Measurements from ENCODE around the gene C1QTNF4.

The C1QTNF4 gene

GRCh38 chr11:47593492-47593933, 698 bp downstream of the C1QTNF4 start:
- TF ChIP-seq, protein P1, sequence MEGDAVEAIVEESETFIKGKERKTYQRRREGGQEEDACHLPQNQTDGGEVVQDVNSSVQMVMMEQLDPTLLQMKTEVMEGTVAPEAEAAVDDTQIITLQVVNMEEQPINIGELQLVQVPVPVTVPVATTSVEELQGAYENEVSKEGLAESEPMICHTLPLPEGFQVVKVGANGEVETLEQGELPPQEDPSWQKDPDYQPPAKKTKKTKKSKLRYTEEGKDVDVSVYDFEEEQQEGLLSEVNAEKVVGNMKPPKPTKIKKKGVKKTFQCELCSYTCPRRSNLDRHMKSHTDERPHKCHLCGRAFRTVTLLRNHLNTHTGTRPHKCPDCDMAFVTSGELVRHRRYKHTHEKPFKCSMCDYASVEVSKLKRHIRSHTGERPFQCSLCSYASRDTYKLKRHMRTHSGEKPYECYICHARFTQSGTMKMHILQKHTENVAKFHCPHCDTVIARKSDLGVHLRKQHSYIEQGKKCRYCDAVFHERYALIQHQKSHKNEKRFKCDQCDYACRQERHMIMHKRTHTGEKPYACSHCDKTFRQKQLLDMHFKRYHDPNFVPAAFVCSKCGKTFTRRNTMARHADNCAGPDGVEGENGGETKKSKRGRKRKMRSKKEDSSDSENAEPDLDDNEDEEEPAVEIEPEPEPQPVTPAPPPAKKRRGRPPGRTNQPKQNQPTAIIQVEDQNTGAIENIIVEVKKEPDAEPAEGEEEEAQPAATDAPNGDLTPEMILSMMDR (IDR thresholded peaks at IDR 0.05; ENCODE audit: low read depth, low read length, missing control alignments): no peak
- no peak for DNase-seq (ENCODE audit: low read depth)
- H3K4me3 ChIP-seq (ENCODE audit: low read depth, low read length): no peak overlapping the region

DNA sequence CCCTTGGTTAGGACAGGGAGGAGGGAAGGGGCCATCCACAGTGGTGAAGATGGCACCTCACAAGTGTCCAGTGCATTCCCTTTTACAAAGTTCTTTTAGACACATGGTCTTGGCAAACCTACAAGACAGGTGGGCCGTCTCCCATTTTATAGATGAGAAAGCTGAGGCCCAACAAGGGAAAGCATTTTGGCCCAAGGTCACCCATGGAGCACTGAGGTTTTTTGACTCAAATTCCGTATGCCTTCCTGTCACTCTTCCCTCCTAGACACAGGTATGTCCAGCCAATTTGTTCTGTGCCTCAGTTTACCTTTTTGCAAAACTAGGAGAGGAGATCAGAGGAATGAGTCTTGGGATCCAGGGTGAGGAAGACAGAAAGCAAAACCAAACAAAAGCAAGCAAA, 1.2 kb downstream of the C1QTNF4 start:
- no peak for DNase-seq (ENCODE audit: low read depth)
- no peak overlapping the region for H3K4me3 ChIP-seq (ENCODE audit: low read depth, low read length)
- TF ChIP-seq, protein P1 (IDR thresholded peaks at IDR 0.05; ENCODE audit: low read depth, low read length, missing control alignments): no peak

DNA sequence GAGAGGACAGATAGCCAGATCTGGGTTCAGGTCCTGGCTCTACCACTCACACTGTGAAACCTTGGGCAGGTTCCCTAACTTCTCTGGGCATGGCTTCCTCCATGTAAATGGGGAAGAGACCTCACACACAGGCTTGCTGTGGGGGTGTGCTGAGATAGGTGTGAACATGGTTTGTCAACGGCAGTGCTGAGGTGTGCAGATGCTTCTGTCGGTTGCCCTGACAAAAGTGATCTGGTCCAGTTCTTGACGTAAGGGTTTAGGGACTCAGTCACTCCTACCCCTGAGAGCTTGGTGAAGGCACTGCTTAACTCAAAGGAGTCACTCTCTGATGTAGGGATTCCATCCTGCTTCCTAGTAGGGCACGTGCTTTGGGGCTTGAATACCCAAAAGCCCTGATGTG, 2.0 kb downstream of the C1QTNF4 start:
- no peak for DNase-seq (ENCODE audit: low read depth)
- no peak overlapping the region for H3K4me3 ChIP-seq (ENCODE audit: low read depth, low read length)
- TF ChIP-seq, protein P1 (IDR thresholded peaks at IDR 0.05; ENCODE audit: low read depth, low read length, missing control alignments): no peak

DNA sequence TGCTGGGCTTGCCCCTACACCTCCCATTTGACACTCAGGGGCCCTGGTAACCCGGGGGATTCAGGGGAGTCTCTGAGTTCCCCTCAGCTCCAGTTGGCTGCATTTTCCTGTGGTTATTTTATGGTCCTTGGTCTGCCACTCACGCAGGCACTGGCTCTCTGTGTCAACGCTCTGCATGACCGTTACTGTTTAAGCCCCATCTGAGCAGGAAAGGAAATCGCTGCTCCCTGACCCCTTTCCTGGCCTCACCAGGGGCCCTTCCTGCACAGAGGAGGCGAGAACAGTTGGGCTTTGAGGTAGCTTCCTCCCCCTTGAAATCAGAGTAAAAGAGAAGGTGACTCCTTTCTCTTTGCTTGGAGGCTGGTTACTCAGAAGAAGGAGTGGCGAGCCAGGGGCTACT, 2.4 kb downstream of the C1QTNF4 start:
- TF ChIP-seq, protein P1 (IDR thresholded peaks at IDR 0.05; ENCODE audit: low read depth, low read length, missing control alignments): no peak
- H3K4me3 ChIP-seq (ENCODE audit: low read depth, low read length): no peak overlapping the region
- no peak for DNase-seq (ENCODE audit: low read depth)

DNA sequence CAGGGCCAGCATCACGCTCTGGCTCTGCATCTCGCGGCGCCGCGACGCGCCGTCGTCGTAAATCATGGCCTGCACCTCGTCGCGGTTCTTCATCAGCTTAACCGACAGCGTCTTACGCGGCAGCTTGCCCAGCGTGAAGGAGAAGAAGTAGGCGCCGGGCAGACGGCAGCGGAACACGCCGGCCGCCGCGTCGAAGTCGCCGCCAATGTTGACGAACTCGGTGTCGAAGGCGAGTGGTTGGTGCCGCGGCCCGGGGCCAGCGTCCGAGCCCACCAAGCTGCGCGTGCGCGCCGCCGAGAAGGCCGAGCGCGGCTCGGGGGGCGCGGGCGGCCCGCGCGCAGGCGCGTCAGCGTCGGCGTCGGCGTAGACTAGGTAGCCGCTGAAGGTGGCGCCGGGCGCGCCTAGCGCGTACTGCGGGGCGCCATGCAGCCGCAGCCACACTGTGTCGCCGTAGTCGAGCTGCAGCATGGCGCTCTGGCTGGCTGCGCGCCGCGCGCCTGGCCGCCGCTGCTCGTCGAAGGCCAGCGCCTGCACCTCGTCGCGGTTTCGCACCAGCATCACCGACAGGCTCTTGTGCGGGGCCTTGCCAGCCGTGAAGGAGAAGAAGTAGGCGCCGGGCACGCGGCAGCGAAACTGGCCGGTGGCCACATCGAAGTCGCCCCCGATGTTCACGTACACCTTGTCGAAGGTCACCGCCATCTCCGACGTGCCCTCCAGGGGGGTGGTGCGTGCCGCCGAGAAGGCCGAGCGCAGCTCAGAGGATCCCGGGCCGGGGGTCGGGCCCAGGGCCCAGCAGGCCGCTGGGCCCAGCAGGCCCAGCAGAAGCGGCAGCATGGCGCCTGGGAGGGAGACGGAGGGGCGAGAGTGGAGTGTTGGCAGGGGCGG, 4.0 kb downstream of the C1QTNF4 start:
- DNase-seq (ENCODE audit: low read depth): no peak
- TF ChIP-seq, protein P1 (IDR thresholded peaks at IDR 0.05; ENCODE audit: low read depth, low read length, missing control alignments): no peak

DNA sequence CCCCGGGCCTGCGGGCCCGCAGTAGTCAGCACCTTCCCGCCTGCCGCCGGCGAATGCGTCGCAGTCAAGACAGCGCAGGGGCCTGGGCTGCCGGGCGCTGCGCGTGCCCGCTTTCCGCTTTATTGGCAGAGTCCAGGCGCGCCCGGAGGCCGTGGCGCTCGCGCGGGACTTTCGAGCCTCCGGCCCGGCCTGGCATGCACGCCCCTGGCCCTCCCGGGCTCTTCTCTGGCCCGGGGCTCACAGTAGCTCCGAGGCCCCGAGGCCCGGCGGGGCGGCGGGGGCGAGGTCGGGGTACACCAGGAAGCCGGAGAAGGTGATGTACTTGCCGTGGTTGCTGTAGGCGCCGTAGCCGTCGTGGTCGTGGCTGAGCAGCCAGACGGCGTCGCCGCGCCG, 4.6 kb downstream of the C1QTNF4 start:
- TF ChIP-seq, protein P1 (IDR thresholded peaks at IDR 0.05; ENCODE audit: low read depth, low read length, missing control alignments): no peak
- no peak overlapping the region for H3K4me3 ChIP-seq (ENCODE audit: low read depth, low read length)
- no peak for DNase-seq (ENCODE audit: low read depth)

More for the DNA sequence above, 4.0 kb downstream of the C1QTNF4 start:
- H3K4me3 ChIP-seq (ENCODE audit: low read depth, low read length): no peak overlapping the region

DNA sequence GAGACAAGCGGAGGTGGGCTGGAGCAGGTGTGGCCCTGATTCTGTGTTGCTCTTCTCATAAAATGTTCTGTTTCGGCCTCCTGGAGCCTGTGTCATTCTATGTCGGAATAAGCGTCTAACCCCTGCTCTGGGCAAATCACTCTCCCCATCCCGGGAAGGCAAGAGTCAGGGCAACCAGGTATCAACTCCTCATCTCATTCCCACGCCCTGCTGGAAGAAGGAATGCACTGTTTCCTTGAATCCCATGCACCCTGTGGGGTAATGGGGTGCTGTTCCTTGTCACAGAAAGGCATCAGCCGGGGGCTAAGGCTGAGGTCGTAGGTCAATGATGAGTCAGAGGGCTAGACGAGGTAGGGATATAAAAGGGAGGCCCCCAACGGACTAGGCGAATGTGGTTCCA, 5.1 kb downstream of the C1QTNF4 start:
- H3K4me3 ChIP-seq (ENCODE audit: low read depth, low read length): no peak overlapping the region
- DNase-seq (ENCODE audit: low read depth): no peak
- TF ChIP-seq, protein P1 (IDR thresholded peaks at IDR 0.05; ENCODE audit: low read depth, low read length, missing control alignments): no peak
